ENCODE data around the gene NELL2.

Gene NELL2

GRCh38 chr12:44490181-44490580 is 385.9 kb downstream of the NELL2 start:
- DNase-seq (ENCODE audit: low spot score in 2 of 2) (no peak), ATAC-seq (ENCODE audit: low read depth) (no peak)

GRCh38 chr12:44488180-44488579 is 387.9 kb downstream of the NELL2 start:
- no peaks in the 10 kb centered on the region for H3K4me1 Mint-ChIP-seq
- H3K9me3 Mint-ChIP-seq: no peaks in the 10 kb centered on the region
- no peak for ATAC-seq (ENCODE audit: low read depth)
- no peaks in the 10 kb centered on the region for H3K27me3 Mint-ChIP-seq
- DNase-seq (ENCODE audit: low spot score in 2 of 2): no peak
- H3K4me3 Mint-ChIP-seq: no peak overlapping the region
- H3K36me3 Mint-ChIP-seq: no peaks in the 10 kb centered on the region
- H3K27ac Mint-ChIP-seq: no peak overlapping the region

More at GRCh38 chr12:44490181-44490580, 385.9 kb downstream of the NELL2 start:
- Mint-ChIP-seq H3K27ac (no peak overlapping the region), H3K4me3 (no peak overlapping the region), H3K9me3 (no peaks in the 10 kb centered on the region), H3K27me3 (no peaks in the 10 kb centered on the region), H3K4me1 (no peaks in the 10 kb centered on the region), H3K36me3 (no peaks in the 10 kb centered on the region)

- H3K36me3 Mint-ChIP-seq: no peaks in the 10 kb centered on the region
- no peaks in the 10 kb centered on the region for H3K27me3 Mint-ChIP-seq
- H3K9me3 Mint-ChIP-seq: no peaks in the 10 kb centered on the region
- DNase-seq (ENCODE audit: low spot score in 2 of 2): no peak
- ATAC-seq (ENCODE audit: low read depth): no peak
- no peak overlapping the region for H3K27ac Mint-ChIP-seq
- no peak overlapping the region for H3K4me3 Mint-ChIP-seq
- H3K4me1 Mint-ChIP-seq: no peaks in the 10 kb centered on the region
These were observed 391.3 kb downstream of the NELL2 start for GRCh38 chr12:44484862-44485261.

- no peak for DNase-seq (ENCODE audit: low spot score in 2 of 2)
- H3K27me3 Mint-ChIP-seq: no peaks in the 10 kb centered on the region
- no peaks in the 10 kb centered on the region for H3K4me1 Mint-ChIP-seq
- no peak overlapping the region for H3K27ac Mint-ChIP-seq
- no peak for ATAC-seq (ENCODE audit: low read depth)
- H3K9me3 Mint-ChIP-seq: peaks cover 8% of the 10 kb centered on the region
- no peak overlapping the region for H3K4me3 Mint-ChIP-seq
- H3K36me3 Mint-ChIP-seq: no peaks in the 10 kb centered on the region
These were observed 398.7 kb downstream of the NELL2 start for GRCh38 chr12:44477331-44477980.

- no peaks in the 10 kb centered on the region for H3K4me1 Mint-ChIP-seq
- H3K36me3 Mint-ChIP-seq: no peaks in the 10 kb centered on the region
These were observed 399.4 kb downstream of the NELL2 start for GRCh38 chr12:44476683-44477082.

GRCh38 chr12:44465139-44465538 is 411.0 kb downstream of the NELL2 start:
- Mint-ChIP-seq H3K27ac (no peak overlapping the region), H3K27me3 (no peaks in the 10 kb centered on the region), H3K4me1 (no peaks in the 10 kb centered on the region), H3K9me3 (peaks cover 5% of the 10 kb centered on the region), H3K36me3 (no peaks in the 10 kb centered on the region), H3K4me3 (no peak overlapping the region)
- DNase-seq (ENCODE audit: low spot score in 2 of 2) (no peak), ATAC-seq (ENCODE audit: low read depth) (no peak)

More at GRCh38 chr12:44476683-44477082, 399.4 kb downstream of the NELL2 start:
- no peaks in the 10 kb centered on the region for H3K27me3 Mint-ChIP-seq
- H3K9me3 Mint-ChIP-seq: peaks cover 8% of the 10 kb centered on the region
- H3K4me3 Mint-ChIP-seq: no peak overlapping the region
- ATAC-seq (ENCODE audit: low read depth): no peak
- DNase-seq (ENCODE audit: low spot score in 2 of 2): no peak
- no peak overlapping the region for H3K27ac Mint-ChIP-seq

- H3K27ac Mint-ChIP-seq: no peak overlapping the region
- H3K4me3 Mint-ChIP-seq: no peak overlapping the region
- H3K9me3 Mint-ChIP-seq: peaks cover 5% of the 10 kb centered on the region
- DNase-seq (ENCODE audit: low spot score in 2 of 2) (no peak), ATAC-seq (ENCODE audit: low read depth) (no peak)
- no peaks in the 10 kb centered on the region for H3K36me3 Mint-ChIP-seq
- H3K27me3 Mint-ChIP-seq: peaks cover 1% of the 10 kb centered on the region
- H3K4me1 Mint-ChIP-seq: peaks cover 2% of the 10 kb centered on the region
These were observed 411.9 kb downstream of the NELL2 start for GRCh38 chr12:44464180-44464579.

- Mint-ChIP-seq H3K36me3 (no peaks in the 10 kb centered on the region), H3K9me3 (peaks cover 5% of the 10 kb centered on the region), H3K27me3 (peaks cover 1% of the 10 kb centered on the region), H3K4me1 (peaks cover 2% of the 10 kb centered on the region), H3K27ac (no peak overlapping the region), H3K4me3 (no peak overlapping the region)
- ATAC-seq (ENCODE audit: low read depth): no peak
- DNase-seq (ENCODE audit: low spot score in 2 of 2): no peak
These were observed 413.4 kb downstream of the NELL2 start for GRCh38 chr12:44462729-44463128.

GRCh38 chr12:44460261-44460660 is 415.9 kb downstream of the NELL2 start:
- Mint-ChIP-seq H3K9me3 (peaks cover 1% of the 10 kb centered on the region), H3K4me3 (no peak overlapping the region), H3K36me3 (no peaks in the 10 kb centered on the region), H3K4me1 (peaks cover 2% of the 10 kb centered on the region), H3K27ac (no peak overlapping the region), H3K27me3 (peaks cover 1% of the 10 kb centered on the region)
- no peak for DNase-seq (ENCODE audit: low spot score in 2 of 2)
- ATAC-seq (ENCODE audit: low read depth): no peak

- no peak overlapping the region for H3K4me3 Mint-ChIP-seq
- no peaks in the 10 kb centered on the region for H3K9me3 Mint-ChIP-seq
These were observed 416.5 kb downstream of the NELL2 start for GRCh38 chr12:44459569-44459968.

More at GRCh38 chr12:44459569-44459968, 416.5 kb downstream of the NELL2 start:
- Mint-ChIP-seq H3K4me1 (peaks cover 2% of the 10 kb centered on the region), H3K36me3 (no peaks in the 10 kb centered on the region), H3K27ac (no peak overlapping the region), H3K27me3 (peaks cover 1% of the 10 kb centered on the region)
- DNase-seq (ENCODE audit: low spot score in 2 of 2) (no peak), ATAC-seq (ENCODE audit: low read depth) (no peak)

All from memory B cell (primary cell).